Vagina (tissue), 2 donors: ENCODE results near the gene SMOC2.

Experiments
- POLR2AphosphoS5 ChIP-seq, 2 donors: sonication (generic); formaldehyde crosslinking; IDR thresholded peaks; one replicate each; pipeline ENCODE4 v1.9.0; 2017; ENCODE audit warnings: antibody characterized with exemption in 2 of 2, mild to moderate bottlenecking in 2 of 2, low read depth in 1 of 2; ENCODE audit not compliant: insufficient read depth in 1 of 2
- TF ChIP-seq, protein P1 (sequence below), 3 experiments: fragments of 450-650 bp in 2 of 3; fragments of 200-600 bp in 1 of 3; sonication (generic) in 1 of 3; IDR thresholded peaks; one replicate each; pipeline ENCODE4 v1.5.1; 2017 to 2019; ENCODE audit warnings: antibody characterized with exemption in 3 of 3, mild to moderate bottlenecking in 2 of 3, moderate library complexity in 2 of 3

DNA sequence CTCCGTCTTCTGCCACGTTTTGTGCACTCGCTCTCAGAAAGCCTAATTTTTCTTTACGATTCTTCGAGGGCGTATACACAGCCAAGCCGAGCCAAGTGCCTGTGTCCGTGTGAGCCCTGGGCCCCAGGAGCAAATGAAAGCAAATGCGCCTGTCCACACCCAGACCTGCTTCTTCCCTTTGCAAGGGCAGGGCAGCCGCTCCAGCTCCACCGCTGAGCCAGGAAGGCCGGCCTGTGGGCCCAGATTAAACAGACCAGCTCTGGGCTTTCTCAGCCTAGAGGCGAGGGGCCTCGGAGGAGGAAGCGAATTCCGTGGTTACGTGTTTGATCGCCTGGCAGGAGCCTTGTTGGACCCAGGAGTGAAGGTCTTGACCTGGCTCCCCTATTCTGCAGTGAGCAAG is 184.6 kb downstream of the SMOC2 start:
- TF ChIP-seq, protein P1, sequence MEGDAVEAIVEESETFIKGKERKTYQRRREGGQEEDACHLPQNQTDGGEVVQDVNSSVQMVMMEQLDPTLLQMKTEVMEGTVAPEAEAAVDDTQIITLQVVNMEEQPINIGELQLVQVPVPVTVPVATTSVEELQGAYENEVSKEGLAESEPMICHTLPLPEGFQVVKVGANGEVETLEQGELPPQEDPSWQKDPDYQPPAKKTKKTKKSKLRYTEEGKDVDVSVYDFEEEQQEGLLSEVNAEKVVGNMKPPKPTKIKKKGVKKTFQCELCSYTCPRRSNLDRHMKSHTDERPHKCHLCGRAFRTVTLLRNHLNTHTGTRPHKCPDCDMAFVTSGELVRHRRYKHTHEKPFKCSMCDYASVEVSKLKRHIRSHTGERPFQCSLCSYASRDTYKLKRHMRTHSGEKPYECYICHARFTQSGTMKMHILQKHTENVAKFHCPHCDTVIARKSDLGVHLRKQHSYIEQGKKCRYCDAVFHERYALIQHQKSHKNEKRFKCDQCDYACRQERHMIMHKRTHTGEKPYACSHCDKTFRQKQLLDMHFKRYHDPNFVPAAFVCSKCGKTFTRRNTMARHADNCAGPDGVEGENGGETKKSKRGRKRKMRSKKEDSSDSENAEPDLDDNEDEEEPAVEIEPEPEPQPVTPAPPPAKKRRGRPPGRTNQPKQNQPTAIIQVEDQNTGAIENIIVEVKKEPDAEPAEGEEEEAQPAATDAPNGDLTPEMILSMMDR (IDR thresholded peaks at IDR 0.05) = no peak
- no peak for TF ChIP-seq POLR2AphosphoS5 (IDR thresholded peaks at IDR 0.05; ENCODE audit: insufficient read depth in 1 of 2, low read depth in 1 of 2)
